ENCODE measurements around the gene RAB40A. TPM values are rescaled to one million over a fixed set of nuclear protein-coding genes. Genes with fewer than 3 reads are reported as not detected.
A peak's percentile ranks its signal among the peaks of the same experiment; 100 is the strongest.
"Not testable (repeated sequence)": the region's sequence is repeated elsewhere in the genome, so short reads cannot be mapped to it uniquely, and the experiment has no call there.

The RAB40A gene
- total and polyA plus RNA-seq, 9 of the 15 experiments (the other 6 are each of a cell fraction or from before 2014, with no cell fraction given): 0.07 to 0.15 (median 0.10) TPM; not detected in 3

DNA sequence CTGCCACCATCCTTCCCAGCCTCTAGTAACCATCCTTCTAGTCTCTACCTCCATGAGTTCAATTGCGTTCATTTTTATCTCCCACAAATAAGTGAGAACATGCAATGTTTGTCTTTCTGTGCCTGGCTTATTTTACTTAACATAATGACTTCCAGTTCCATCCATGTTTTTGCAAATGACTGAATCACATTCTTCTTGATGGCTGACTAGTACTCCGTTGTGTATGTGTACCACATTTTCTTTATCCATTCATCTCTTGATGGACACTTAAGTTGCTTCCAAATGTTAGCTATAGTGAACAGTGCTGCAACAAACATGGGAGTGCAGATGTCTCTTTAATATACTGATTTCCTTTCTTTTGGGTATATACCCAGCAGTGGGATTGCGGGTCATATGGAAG lies 25.7 kb downstream of the RAB40A start:
- FAIRE-seq; in situ Hi-C loops (cut with MboI): not testable (repeated sequence)

DNA sequence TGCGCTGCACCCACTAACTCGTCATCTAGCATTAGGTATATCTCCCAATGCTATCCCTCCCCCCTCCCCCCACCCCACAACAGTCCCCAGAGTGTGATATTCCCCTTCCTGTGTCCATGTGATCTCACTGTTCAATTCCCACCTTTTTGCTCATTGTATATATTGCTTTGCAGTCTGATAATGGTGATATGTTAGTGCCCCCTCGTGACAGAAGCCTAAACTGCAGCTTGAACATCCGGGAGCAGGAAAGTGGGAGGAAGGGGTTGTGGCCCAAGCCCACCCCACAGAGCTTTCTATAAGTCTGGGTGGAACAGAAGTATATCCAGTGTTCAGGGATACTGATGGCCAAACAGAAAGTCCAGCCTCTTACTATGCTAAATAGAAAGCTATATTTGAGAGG lies 29.6 kb downstream of the RAB40A start:
- FAIRE-seq: peak; percentile 85
- BruUV-seq (replicated peaks); H3K79me2 ChIP-seq (ENCODE audit: control insufficient read depth, insufficient read depth, low read length); H2AFZ ChIP-seq (ENCODE audit: low read depth, low read length); H3K4me1 ChIP-seq (replicated peaks in 1 of 2; ENCODE audit: control insufficient read depth in 2 of 2, insufficient read depth in 2 of 2, low read length in 2 of 2); H3K9me3 ChIP-seq (replicated peaks; ENCODE audit: control insufficient read depth, insufficient read depth, low read depth, low read length); H3K9ac ChIP-seq (ENCODE audit: insufficient read depth in 1 of 2, low read depth in 2 of 2, low read length in 2 of 2); H4K20me1 ChIP-seq (replicated peaks; ENCODE audit: control insufficient read depth, insufficient read depth, low read length); H3K27ac ChIP-seq (ENCODE audit: extremely low read depth, low read depth, low read length); CTCF ChIA-PET (ENCODE audit: low intra/inter-chr PET ratio); H3K27me3 ChIP-seq (ENCODE audit: control insufficient read depth in 2 of 2, insufficient read depth in 2 of 2, low read length in 2 of 2); H3K4me3 ChIP-seq; in situ Hi-C loops (cut with MboI); H3K4me2 ChIP-seq (ENCODE audit: insufficient read depth, low read length); H3K36me3 ChIP-seq (ENCODE audit: control insufficient read depth, insufficient read depth, low read length); POLR2A ChIA-PET; H3K9me1 ChIP-seq (ENCODE audit: control insufficient read depth, insufficient read depth, low read length): not testable (repeated sequence)
- DNase-seq (ENCODE audit: extremely low read depth in 1 of 4, low spot score in 3 of 4): peak; percentile 20 to 56 (median 21)
- peak; percentile 71 for ATAC-seq
- intact Hi-C loops (cut with micrococcal nuclease): loop anchor here (1.0 kb wide), 2 partner anchors 25 to 146 kb away; no protein-coding TSS in a partner anchor
- 0 out of 2 replicates have a peak, but pooled peaks have one; percentile 18 for TF ChIP-seq SMC3 (conservative IDR thresholded peaks at IDR 0.05; ENCODE audit: insufficient read depth, low read depth, low read length)
- TF ChIP-seq ZBTB7A (IDR thresholded peaks at IDR 0.05; ENCODE audit: borderline replicate concordance, control insufficient read depth, low read depth, low read length): peak; percentile 70; the same call in 1 of the 2 replicates
- peak in 1 of 2 experiments; percentile 54; a peak in 2 of 4 replicates for TF ChIP-seq RAD21 (CRISPR knock-in tag; conservative IDR thresholded peaks at IDR 0.05 in 1 of 2, IDR thresholded peaks at IDR 0.05 in 1 of 2)
- TF ChIP-seq, protein P1, sequence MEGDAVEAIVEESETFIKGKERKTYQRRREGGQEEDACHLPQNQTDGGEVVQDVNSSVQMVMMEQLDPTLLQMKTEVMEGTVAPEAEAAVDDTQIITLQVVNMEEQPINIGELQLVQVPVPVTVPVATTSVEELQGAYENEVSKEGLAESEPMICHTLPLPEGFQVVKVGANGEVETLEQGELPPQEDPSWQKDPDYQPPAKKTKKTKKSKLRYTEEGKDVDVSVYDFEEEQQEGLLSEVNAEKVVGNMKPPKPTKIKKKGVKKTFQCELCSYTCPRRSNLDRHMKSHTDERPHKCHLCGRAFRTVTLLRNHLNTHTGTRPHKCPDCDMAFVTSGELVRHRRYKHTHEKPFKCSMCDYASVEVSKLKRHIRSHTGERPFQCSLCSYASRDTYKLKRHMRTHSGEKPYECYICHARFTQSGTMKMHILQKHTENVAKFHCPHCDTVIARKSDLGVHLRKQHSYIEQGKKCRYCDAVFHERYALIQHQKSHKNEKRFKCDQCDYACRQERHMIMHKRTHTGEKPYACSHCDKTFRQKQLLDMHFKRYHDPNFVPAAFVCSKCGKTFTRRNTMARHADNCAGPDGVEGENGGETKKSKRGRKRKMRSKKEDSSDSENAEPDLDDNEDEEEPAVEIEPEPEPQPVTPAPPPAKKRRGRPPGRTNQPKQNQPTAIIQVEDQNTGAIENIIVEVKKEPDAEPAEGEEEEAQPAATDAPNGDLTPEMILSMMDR (IDR thresholded peaks at IDR 0.05 in 2 of 3, conservative IDR thresholded peaks at IDR 0.05 in 1 of 3; ENCODE audit: insufficient read depth in 2 of 3, low read depth in 1 of 3, low read length in 3 of 3): peak; percentile 51 to 58 (median 55)
- WGBS (ENCODE audit: insufficient coverage, low coverage, missing lambda C conversion rate): 0% methylated on average over 2 of the region's 4 CpGs

More for the DNA sequence above, 25.7 kb downstream of the RAB40A start:
- H2AFZ ChIP-seq (ENCODE audit: low read depth, low read length); H3K36me3 ChIP-seq (ENCODE audit: control insufficient read depth, insufficient read depth, low read length); intact Hi-C loops (cut with micrococcal nuclease); H4K20me1 ChIP-seq (replicated peaks; ENCODE audit: control insufficient read depth, insufficient read depth, low read length); ATAC-seq; H3K27me3 ChIP-seq (ENCODE audit: control insufficient read depth in 2 of 2, insufficient read depth in 2 of 2, low read length in 2 of 2); H3K9ac ChIP-seq (ENCODE audit: insufficient read depth in 1 of 2, low read depth in 2 of 2, low read length in 2 of 2); H3K79me2 ChIP-seq (ENCODE audit: control insufficient read depth, insufficient read depth, low read length); H3K4me1 ChIP-seq (replicated peaks in 1 of 2; ENCODE audit: control insufficient read depth in 2 of 2, insufficient read depth in 2 of 2, low read length in 2 of 2); POLR2A ChIA-PET; BruUV-seq (replicated peaks); CTCF ChIA-PET (ENCODE audit: low intra/inter-chr PET ratio); H3K4me2 ChIP-seq (ENCODE audit: insufficient read depth, low read length); H3K9me1 ChIP-seq (ENCODE audit: control insufficient read depth, insufficient read depth, low read length); H3K4me3 ChIP-seq; DNase-seq (ENCODE audit: extremely low read depth in 1 of 4, low spot score in 3 of 4); H3K27ac ChIP-seq (ENCODE audit: extremely low read depth, low read depth, low read length); H3K9me3 ChIP-seq (replicated peaks; ENCODE audit: control insufficient read depth, insufficient read depth, low read depth, low read length): not testable (repeated sequence)
- WGBS (ENCODE audit: insufficient coverage, low coverage, missing lambda C conversion rate): 12% methylated on average over 3 of the region's 3 CpGs

Data from K562 (cell line).